ENCODE measurements around the gene ARHGEF38.
A peak's percentile ranks its signal among the peaks of the same experiment; 100 is the strongest.

The ARHGEF38 gene

GRCh38 chr4:105714071-105714521, 161.7 kb downstream of the ARHGEF38 start:
- H3K36me3 ChIP-seq (ENCODE audit: control insufficient read depth in 2 of 2, insufficient read depth in 1 of 2, low read length in 2 of 2) = peaks cover 0 to 9% of the 10 kb centered on the region in 2 experiments; a peak in 1 of 3 replicates
- no peak overlapping the region for H3K27ac ChIP-seq (ENCODE audit: extremely low read depth, low read depth, low read length)
- POLR2A ChIA-PET = interaction anchor here (0.7 kb wide), 1 partner anchor 181 kb away, joined by 3 read pairs; the partner anchor contains the start of gene NPNT
- no peaks in the 10 kb centered on the region for H3K9me3 ChIP-seq (ENCODE audit: control insufficient read depth, insufficient read depth, low read depth, low read length)
- TF ChIP-seq ZNF354C (tag by site-specific recombination; IDR thresholded peaks at IDR 0.05; ENCODE audit: borderline replicate concordance, low read depth) = no peak
- TF ChIP-seq ZNF19 (tag by site-specific recombination; IDR thresholded peaks at IDR 0.05; ENCODE audit: low read depth) = no peak
- TF ChIP-seq ZNF560 (tag by site-specific recombination; IDR thresholded peaks at IDR 0.05; ENCODE audit: borderline replicate concordance) = no peak
- no peak for TF ChIP-seq ZNF174 (tag by site-specific recombination; IDR thresholded peaks at IDR 0.05)
- TF ChIP-seq ZNF513 (tag by site-specific recombination; IDR thresholded peaks at IDR 0.05) = no peak
- no peak for TF ChIP-seq ZNF335 (tag by site-specific recombination; conservative IDR thresholded peaks at IDR 0.05)
- TF ChIP-seq ZNF155 (tag by site-specific recombination; IDR thresholded peaks at IDR 0.05) = no peak
- TF ChIP-seq ZNF362 (tag by site-specific recombination; IDR thresholded peaks at IDR 0.05) = no peak
- TF ChIP-seq ZNF623 (tag by site-specific recombination; IDR thresholded peaks at IDR 0.05) = no peak
- no peak for TF ChIP-seq SP7 (tag by site-specific recombination; IDR thresholded peaks at IDR 0.05)
- TF ChIP-seq ZEB2 (tag by site-specific recombination; IDR thresholded peaks at IDR 0.05) = no peak
- TF ChIP-seq ZNF112 (tag by site-specific recombination; IDR thresholded peaks at IDR 0.05) = no peak
- TF ChIP-seq ZNF692 (tag by site-specific recombination; IDR thresholded peaks at IDR 0.05) = no peak
- CTCF ChIA-PET = interaction anchor here (0.6 to 1.4 kb wide), 4 partner anchors 22 to 1847 kb away, joined by 3 to 7 read pairs (median 4); no protein-coding TSS in a partner anchor
- no peak overlapping the region for H3K4me3 ChIP-seq (ENCODE audit: low read depth, low read length)
- H3K4me1 ChIP-seq (ENCODE audit: control insufficient read depth, insufficient read depth, low read length) = 0 out of 2 replicates have a peak, but pooled peaks cover 2% of the 10 kb centered on the region

- H3K27ac ChIP-seq (ENCODE audit: extremely low read depth, low read depth, low read length) = no peak overlapping the region
- ChIA-PET POLR2A (interaction anchor here (0.7 kb wide), 1 partner anchor 180 kb away, joined by 3 read pairs; the partner anchor contains the start of gene NPNT), CTCF (interaction anchor here (0.6 to 1.3 kb wide), 12 partner anchors 14 to 486 kb away, joined by 3 to 5 read pairs (median 4); no protein-coding TSS in a partner anchor)
- H3K9me3 ChIP-seq (ENCODE audit: control insufficient read depth, insufficient read depth, low read depth, low read length) = no peaks in the 10 kb centered on the region
- TF ChIP-seq ZNF416 (tag by site-specific recombination; IDR thresholded peaks at IDR 0.05) (no peak), ZNF423 (tag by site-specific recombination; IDR thresholded peaks at IDR 0.05) (no peak), PRDM1 (tag by site-specific recombination; IDR thresholded peaks at IDR 0.05) (peak; percentile 57; the same call in 1 of the 2 replicates), RBAK (tag by site-specific recombination; IDR thresholded peaks at IDR 0.05) (no peak), ZNF2 (tag by site-specific recombination; IDR thresholded peaks at IDR 0.05) (no peak), PRDM10 (tag by site-specific recombination; IDR thresholded peaks at IDR 0.05) (no peak)
- H3K4me1 ChIP-seq (ENCODE audit: control insufficient read depth, insufficient read depth, low read length) = 0 out of 2 replicates have a peak, but pooled peaks cover 2% of the 10 kb centered on the region
- H3K36me3 ChIP-seq (ENCODE audit: control insufficient read depth in 2 of 2, insufficient read depth in 1 of 2, low read length in 2 of 2) = peaks cover 0 to 18% of the 10 kb centered on the region in 2 experiments; a peak in 1 of 3 replicates
- no peak overlapping the region for H3K4me3 ChIP-seq (ENCODE audit: low read depth, low read length)
These were observed 162.5 kb downstream of the ARHGEF38 start for GRCh38 chr4:105714932-105715331.

Measured in HEK293 (cell line).